H9 (cell line): ENCODE measurements around the gene AXL. TPM values are rescaled to one million over a fixed set of nuclear protein-coding genes. Genes with fewer than 3 reads are reported as not detected.
"Not testable (repeated sequence)": the region's sequence is repeated elsewhere in the genome, so short reads cannot be mapped to it uniquely, and the experiment has no call there.

Source experiments
- DNase-seq: peaks from one replicate; pipeline ENCODE4 v3.0.0-alpha.2; 2017
- H2AFZ ChIP-seq: one replicate; pipeline ENCODE4 v1.6.1; 2013; ENCODE audit warnings: mild to moderate bottlenecking, low read length, control low read depth, moderate library complexity
- H2AK5ac ChIP-seq: 2 replicates; pipeline ENCODE4 v1.6.1; 2013; ENCODE audit warnings: low read length, control low read depth, mixed read lengths; ENCODE audit not compliant: insufficient read length
- H2BK120ac ChIP-seq: one replicate; pipeline ENCODE4 v1.6.1; 2013; ENCODE audit warnings: low read depth, mild to moderate bottlenecking, low read length, control low read depth, inconsistent platforms; ENCODE audit not compliant: poor library complexity, severe bottlenecking
- H2BK12ac ChIP-seq: 2 replicates; pipeline ENCODE4 v1.6.1; 2013; ENCODE audit warnings: low read length, control low read depth, mixed read lengths, low read depth; ENCODE audit not compliant: insufficient read length
- H2BK15ac ChIP-seq: 2 replicates; pipeline ENCODE4 v1.6.1; 2013; ENCODE audit warnings: low read depth, low read length, control low read depth
- H2BK20ac ChIP-seq: one replicate; pipeline ENCODE4 v1.6.1; 2013; ENCODE audit warnings: low read depth, mild to moderate bottlenecking, low read length, control low read depth, inconsistent platforms; ENCODE audit not compliant: poor library complexity, severe bottlenecking
- H2BK5ac ChIP-seq: 2 replicates; pipeline ENCODE4 v1.6.1; 2013; ENCODE audit warnings: low read length, control low read depth, mixed read lengths; ENCODE audit not compliant: insufficient read length
- H3K14ac ChIP-seq: 2 replicates; pipeline ENCODE4 v1.6.1; 2013; ENCODE audit warnings: low read length, control low read depth; ENCODE audit not compliant: insufficient read depth
- H3K18ac ChIP-seq: 2 replicates; pipeline ENCODE4 v1.6.1; 2013; ENCODE audit warnings: low read depth, mild to moderate bottlenecking, mixed read lengths, low read length, control low read depth; ENCODE audit not compliant: insufficient read length
- H3K23ac ChIP-seq: 2 replicates; pipeline ENCODE4 v1.6.1; 2013; ENCODE audit warnings: low read length, control low read depth, mixed read lengths, low read depth; ENCODE audit not compliant: insufficient read length
- H3K23me2 ChIP-seq: 2 replicates; pipeline ENCODE4 v1.6.1; 2013; ENCODE audit warnings: low read depth, mild to moderate bottlenecking, mixed read lengths, low read length, control low read depth; ENCODE audit not compliant: insufficient read length, poor library complexity, severe bottlenecking
- H3K27ac ChIP-seq: 2 replicates; pipeline ENCODE4 v1.5.1; 2013; ENCODE audit warnings: low read length, control low read depth, mixed read lengths, low read depth; ENCODE audit not compliant: insufficient read length
- H3K27me3 ChIP-seq: 2 replicates; pipeline ENCODE4 v1.6.1; 2013; ENCODE audit warnings: low read length, control low read depth, inconsistent platforms; ENCODE audit not compliant: insufficient read depth
- H3K4ac ChIP-seq: 2 replicates; pipeline ENCODE4 v1.6.1; 2013; ENCODE audit warnings: low read depth, mild to moderate bottlenecking, control low read depth, inconsistent platforms, low read length, moderate library complexity
- H3K4me1 ChIP-seq: 2 replicates; pipeline ENCODE4 v1.6.1; 2013; ENCODE audit warnings: low read length, control low read depth, inconsistent platforms; ENCODE audit not compliant: insufficient read depth
- H3K4me2 ChIP-seq: 2 replicates; pipeline ENCODE4 v1.6.1; 2013; ENCODE audit warnings: low read length, control low read depth, mixed read lengths; ENCODE audit not compliant: insufficient read length, insufficient read depth
- H3K56ac ChIP-seq: 2 replicates; pipeline ENCODE4 v1.6.1; 2013; ENCODE audit warnings: low read depth, mild to moderate bottlenecking, mixed read lengths, low read length, control low read depth; ENCODE audit not compliant: insufficient read length
- H3K79me1 ChIP-seq: 2 replicates; pipeline ENCODE4 v1.6.1; 2013; ENCODE audit warnings: low read depth, mild to moderate bottlenecking, moderate library complexity, low read length, control low read depth, inconsistent platforms; ENCODE audit not compliant: insufficient read depth, poor library complexity, severe bottlenecking
- H3K79me2 ChIP-seq: 2 replicates; pipeline ENCODE4 v1.6.1; 2013; ENCODE audit warnings: low read length, control low read depth, inconsistent platforms; ENCODE audit not compliant: insufficient read depth
- H3K9ac ChIP-seq: 2 replicates; pipeline ENCODE4 v1.6.1; 2013; ENCODE audit warnings: low read length, control low read depth, mixed read lengths; ENCODE audit not compliant: insufficient read length; ENCODE audit errors: extremely low read depth
- H3K9me3 ChIP-seq: one replicate; pipeline ENCODE4 v1.6.1; 2013; ENCODE audit warnings: low read depth, low read length, inconsistent platforms; ENCODE audit not compliant: control insufficient read depth
- H3T11ph ChIP-seq: one replicate; pipeline ENCODE4 v1.6.1; 2013; ENCODE audit warnings: mild to moderate bottlenecking, low read length, control low read depth, inconsistent platforms
- H4K20me1 ChIP-seq: one replicate; pipeline ENCODE4 v1.6.1; 2013; ENCODE audit not compliant: control insufficient read depth, insufficient read length, insufficient read depth
- H4K5ac ChIP-seq: 2 replicates; pipeline ENCODE4 v1.6.1; 2013; ENCODE audit warnings: low read depth, mild to moderate bottlenecking, mixed read lengths, low read length, control low read depth; ENCODE audit not compliant: insufficient read length
- H4K8ac ChIP-seq: replicated peaks from 2 replicates; pipeline ENCODE4 v1.6.1; 2013; ENCODE audit warnings: low read length, control low read depth, mixed read lengths, low read depth; ENCODE audit not compliant: insufficient read length
- H4K91ac ChIP-seq: 2 replicates; pipeline ENCODE4 v1.6.1; 2013; ENCODE audit warnings: low read depth, mild to moderate bottlenecking, moderate library complexity, mixed read lengths, low read length, control low read depth; ENCODE audit not compliant: insufficient read length
- H3K27ac Mint-ChIP-seq, 3 experiments: 2 replicates in 2 of 3; 3 replicates in 1 of 3; pipeline ENCODE4 v1.8.0; 2020 to 2021; ENCODE audit warnings: mixed read lengths in 3 of 3, mild to moderate bottlenecking in 1 of 3, moderate library complexity in 1 of 3
- H3K27me3 Mint-ChIP-seq: 2 replicates; pipeline ENCODE4 v1.8.0; 2021; ENCODE audit warnings: low read depth, mild to moderate bottlenecking, moderate library complexity, mixed read lengths
- H3K36me3 Mint-ChIP-seq, 3 experiments: 2 replicates in 2 of 3; 3 replicates in 1 of 3; pipeline ENCODE4 v1.8.0; 2020 to 2021; ENCODE audit warnings: low read depth in 3 of 3, mixed read lengths in 3 of 3; ENCODE audit not compliant: insufficient read depth in 1 of 3
- H3K4me1 Mint-ChIP-seq, 2 experiments: 2 replicates each; pipeline ENCODE4 v1.8.0; 2020; ENCODE audit warnings: mixed read lengths in 2 of 2
- H3K4me3 Mint-ChIP-seq, 2 experiments: 2 replicates in 1 of 2; 3 replicates in 1 of 2; pipeline ENCODE4 v1.8.0; 2020 to 2021; ENCODE audit warnings: mild to moderate bottlenecking in 2 of 2, mixed read lengths in 2 of 2, moderate library complexity in 1 of 2
- H3K9me3 Mint-ChIP-seq, 2 experiments: 2 replicates in 1 of 2; 3 replicates in 1 of 2; pipeline ENCODE4 v1.8.0; 2020; ENCODE audit warnings: mild to moderate bottlenecking in 2 of 2, mixed read lengths in 2 of 2, moderate library complexity in 1 of 2
- CTCF ChIP-seq: fragments of 200-600 bp; sonication (generic); conservative IDR thresholded peaks from 3 replicates; pipeline ENCODE4 v1.8.0; 2021; ENCODE audit warnings: antibody characterized with exemption, mild to moderate bottlenecking
- WGBS: extraction: QIAGEN DNeasy Blood & Tissue Kit; methylation state at CpG from one replicate; pipeline ENCODE4 v1.1.7; 2013; ENCODE audit warnings: missing lambda C conversion rate, low lambda C conversion rate, mixed read lengths; ENCODE audit not compliant: insufficient read length; ENCODE audit errors: extremely low coverage; 5-methylcytosine and 5-hydroxymethylcytosine counted together
- total RNA-seq: library from RNA; stranded (reverse); gene quantifications from 2 replicates; pipeline ENCODE4 v1.2.1, GENCODE V29; 2021

The AXL gene
- total RNA-seq, 1 experiment from 2014 or later = 29.4 TPM

DNA sequence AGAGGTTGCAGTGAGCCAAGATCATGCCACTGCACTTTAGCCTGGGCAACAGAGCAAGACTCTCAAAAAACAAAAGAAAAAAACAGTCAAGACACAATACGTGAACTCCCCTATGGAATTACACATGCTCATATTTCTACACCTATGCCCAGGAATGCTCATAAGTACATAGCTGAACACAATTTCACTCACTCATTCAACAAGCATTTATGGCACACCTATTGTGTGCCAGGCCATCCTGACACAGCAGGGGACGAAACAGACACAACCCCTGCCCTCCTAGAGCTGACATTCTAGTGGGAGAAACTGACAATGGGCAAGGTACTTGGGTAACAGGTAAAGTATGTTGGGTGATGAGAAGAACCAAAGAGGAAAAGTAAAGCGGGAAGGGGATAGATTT lies 9.5 kb downstream of the AXL start:
- Histone ChIP-seq H3K4ac (no peak overlapping the region), H3K79me2 (no peaks in the 10 kb centered on the region; the same call in 1 of the 2 replicates), H3K56ac (no peak overlapping the region), H3K27me3 (no peaks in the 10 kb centered on the region), H2BK12ac (no peak overlapping the region), H3K4me2 (no peak overlapping the region), H2BK20ac (no peak overlapping the region), H4K91ac (no peak overlapping the region), H2BK5ac (no peak overlapping the region), H2BK15ac (no peak overlapping the region), H3K79me1 (no peaks in the 10 kb centered on the region), H4K8ac (no peak overlapping the region), H3K14ac (no peak overlapping the region), H3K4me1 (peaks cover 5% of the 10 kb centered on the region; the same call in 1 of the 2 replicates), H3T11ph (no peak overlapping the region), H3K27ac (no peak overlapping the region), H2BK120ac (no peak overlapping the region), H2AFZ (no peak overlapping the region), H2AK5ac (no peak overlapping the region), H3K9me3 (no peaks in the 10 kb centered on the region), H3K23me2 (peaks cover 3% of the 10 kb centered on the region), H4K20me1 (no peaks in the 10 kb centered on the region), H3K18ac (no peak overlapping the region), H3K23ac (no peak overlapping the region), H3K9ac (no peak overlapping the region), H4K5ac (no peak overlapping the region)
- no CpG with 5 or more reads among the region's 3 CpGs for WGBS
- Mint-ChIP-seq H3K27me3 (peaks cover 2% of the 10 kb centered on the region; the same call in 1 of the 2 replicates), H3K9me3 (no peaks in the 10 kb centered on the region; a peak in 1 of 5 replicates), H3K36me3 (peaks cover 2 to 15% (median 8%) of the 10 kb centered on the region in 3 experiments; a peak in 5 of 7 replicates), H3K4me1 (peaks cover 24 to 28% of the 10 kb centered on the region in 2 experiments), H3K27ac (no peak overlapping the region), H3K4me3 (no peak overlapping the region)
- DNase-seq = no peak
- TF ChIP-seq CTCF = no peak

GRCh38 chr19:41229338-41229737 lies 10.3 kb downstream of the AXL start:
- not testable (repeated sequence) for H3K27me3 ChIP-seq, H3K9ac ChIP-seq, H2BK120ac ChIP-seq, H3K27me3 Mint-ChIP-seq, H3K9me3 ChIP-seq, H4K5ac ChIP-seq, H2BK12ac ChIP-seq, H4K20me1 ChIP-seq, H3K79me2 ChIP-seq, H2BK15ac ChIP-seq, H3K27ac ChIP-seq, H4K91ac ChIP-seq, H3K4me2 ChIP-seq, H2AK5ac ChIP-seq, H3T11ph ChIP-seq, H2BK20ac ChIP-seq, H3K14ac ChIP-seq, H3K27ac Mint-ChIP-seq, DNase-seq, H3K9me3 Mint-ChIP-seq, H3K79me1 ChIP-seq, H3K4ac ChIP-seq, H3K4me1 ChIP-seq, H3K23me2 ChIP-seq, H2AFZ ChIP-seq, H2BK5ac ChIP-seq, H3K4me3 Mint-ChIP-seq, H3K18ac ChIP-seq, H3K56ac ChIP-seq, H3K23ac ChIP-seq, H4K8ac ChIP-seq
- WGBS = no CpG with 5 or more reads among the region's 5 CpGs
- Mint-ChIP-seq H3K36me3 (peaks cover 2 to 17% (median 8%) of the 10 kb centered on the region in 3 experiments; a peak in 6 of 7 replicates), H3K4me1 (peaks cover 16 to 19% of the 10 kb centered on the region in 2 experiments)
